Kidney tubule cell (primary cell): Measurements from ENCODE around the gene MYH9.

Experiments used
- DNase-seq: peaks from one replicate; pipeline ENCODE4 v3.0.0-alpha.2; 2018; ENCODE audit warnings: low spot score

The MYH9 gene

DNA sequence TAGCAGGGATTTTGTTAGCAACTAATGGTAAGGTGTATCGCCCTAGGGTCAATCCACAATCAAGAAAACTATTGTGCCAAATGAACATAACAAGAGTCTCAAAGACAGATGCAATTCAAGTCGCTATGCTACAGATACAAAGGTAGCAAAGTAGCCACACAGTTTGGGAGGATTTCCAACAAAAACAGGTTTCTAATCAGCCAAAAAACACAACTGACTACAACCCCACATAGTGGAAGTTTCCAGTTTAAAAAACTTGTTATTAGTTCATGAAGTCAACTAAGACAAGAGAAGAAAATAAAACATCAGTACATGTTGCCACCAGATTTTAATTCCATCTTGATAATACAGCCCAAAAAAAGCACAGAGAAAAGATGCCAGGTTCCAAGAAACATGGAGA lies 38.0 kb downstream of the MYH9 start:
- DNase-seq: no peak

GRCh38 chr22:36348760-36349159 lies 39.0 kb downstream of the MYH9 start:
- no peak for DNase-seq

GRCh38 chr22:36347094-36347493 lies 40.7 kb downstream of the MYH9 start:
- DNase-seq: no peak

GRCh38 chr22:36344106-36344827 lies 43.5 kb downstream of the MYH9 start:
- no peak for DNase-seq

DNA sequence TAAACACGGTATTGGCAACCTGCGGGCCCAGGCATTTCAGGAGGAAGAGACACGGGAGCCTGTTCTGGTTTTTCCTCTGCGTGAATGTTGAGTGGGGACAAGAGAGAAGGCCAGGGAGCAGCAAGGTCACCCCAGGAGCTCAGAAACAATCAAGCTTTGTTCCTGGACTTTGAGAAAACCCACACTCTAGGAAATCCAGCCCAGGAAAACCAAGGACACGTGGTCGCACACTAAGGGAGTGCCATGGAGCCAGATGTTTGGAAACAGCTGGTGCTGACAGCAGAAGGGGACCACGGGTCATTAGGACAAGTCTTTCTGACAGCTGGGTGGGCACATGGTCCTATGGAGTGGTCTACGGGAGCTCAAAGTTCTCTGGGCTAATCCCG lies 44.1 kb downstream of the MYH9 start:
- no peak for DNase-seq

DNA sequence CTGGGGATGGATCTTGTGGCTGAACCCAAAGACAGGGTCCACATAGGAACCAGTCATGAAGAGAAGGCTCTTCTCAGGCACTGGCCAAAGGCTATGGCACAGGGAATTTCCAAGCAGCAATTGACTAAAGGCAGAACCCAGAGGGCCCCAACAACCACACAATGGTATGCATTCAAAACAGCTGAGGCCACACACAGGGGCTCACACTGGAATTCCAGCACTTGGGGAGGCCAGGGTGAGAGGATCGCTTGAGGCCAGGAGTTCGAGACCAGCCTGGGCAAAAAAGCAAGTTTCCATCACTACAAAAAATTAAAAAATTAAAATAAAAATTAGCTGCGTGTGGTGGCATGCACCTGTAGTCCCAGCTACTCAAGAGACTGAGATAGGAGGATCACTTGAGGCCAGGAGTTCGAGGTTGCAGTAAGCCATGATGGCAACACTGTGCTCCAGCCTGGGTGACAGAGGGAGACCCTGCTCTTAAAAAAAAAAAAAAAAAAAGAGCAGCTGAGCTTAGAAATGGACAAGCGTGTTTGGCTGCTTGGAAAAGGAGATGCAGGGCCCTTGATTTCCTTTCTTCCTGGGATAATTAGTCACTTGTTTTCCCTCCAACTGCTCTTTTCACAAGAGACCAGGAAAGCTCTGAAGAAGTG lies 44.6 kb downstream of the MYH9 start:
- no peak for DNase-seq

- no peak for DNase-seq
Measured at GRCh38 chr22:36341640-36342041, 46.1 kb downstream of the MYH9 start.

DNA sequence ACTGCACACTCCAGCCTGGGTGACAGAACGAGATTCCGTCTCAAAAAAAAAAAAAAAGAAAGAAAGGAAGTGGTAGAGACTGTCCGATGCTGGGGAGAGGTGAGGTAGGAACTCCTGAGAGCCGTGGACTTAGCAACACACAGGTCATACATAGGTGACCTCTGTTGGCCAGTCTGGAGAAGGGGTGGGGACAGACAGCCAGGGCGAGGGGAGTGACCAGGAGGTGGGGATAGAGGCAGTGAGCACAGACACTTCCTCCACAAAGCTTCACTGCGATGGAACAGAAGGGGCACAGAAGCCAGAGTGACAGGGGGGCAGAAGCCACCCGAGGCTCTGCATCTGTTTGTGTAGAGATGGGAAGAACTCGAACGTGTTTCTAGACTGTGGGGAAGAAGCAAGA lies 47.1 kb downstream of the MYH9 start:
- peak; percentile 51 for DNase-seq

DNA sequence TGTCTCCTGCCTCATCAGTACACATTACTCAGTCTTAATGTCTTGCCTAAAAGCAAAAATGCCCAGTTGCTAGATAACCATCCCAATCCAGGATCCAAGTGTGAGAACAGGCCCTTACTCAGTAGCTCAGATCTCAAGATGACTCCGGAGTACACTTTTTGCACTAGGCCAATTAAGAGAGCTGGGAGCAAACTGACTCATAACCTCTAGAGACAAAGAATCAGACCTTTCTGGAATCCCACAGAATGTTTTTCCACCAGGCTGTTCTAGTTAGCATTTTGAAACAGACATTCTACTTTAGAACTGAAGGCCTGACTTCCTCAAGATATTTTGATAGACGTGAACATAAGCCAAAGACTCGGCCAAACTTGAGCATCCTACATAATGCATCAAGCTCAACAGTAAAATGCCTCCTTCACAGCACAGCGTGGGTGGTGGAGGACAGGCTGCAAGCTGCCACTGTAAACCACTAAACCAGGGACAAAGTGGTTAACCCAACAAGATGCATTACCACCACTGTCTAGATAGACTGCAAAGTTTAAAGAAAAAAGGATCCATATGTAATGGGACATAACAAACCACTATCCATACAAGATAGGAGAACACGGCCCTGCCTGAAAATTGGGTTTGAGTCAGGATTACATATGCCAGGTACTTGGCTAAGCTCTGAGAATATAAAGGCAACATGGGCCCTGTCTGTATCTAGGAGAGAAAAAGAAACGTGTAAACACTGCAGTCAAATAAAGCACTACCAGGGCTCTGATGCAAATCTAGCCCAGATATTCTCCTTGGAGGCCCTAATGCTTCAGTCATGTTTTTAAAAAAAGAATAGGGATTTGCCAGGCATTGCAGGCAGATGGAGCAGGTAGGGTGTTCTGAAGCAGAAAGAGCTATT lies 48.3 kb downstream of the MYH9 start:
- DNase-seq: peak; percentile 60

DNA sequence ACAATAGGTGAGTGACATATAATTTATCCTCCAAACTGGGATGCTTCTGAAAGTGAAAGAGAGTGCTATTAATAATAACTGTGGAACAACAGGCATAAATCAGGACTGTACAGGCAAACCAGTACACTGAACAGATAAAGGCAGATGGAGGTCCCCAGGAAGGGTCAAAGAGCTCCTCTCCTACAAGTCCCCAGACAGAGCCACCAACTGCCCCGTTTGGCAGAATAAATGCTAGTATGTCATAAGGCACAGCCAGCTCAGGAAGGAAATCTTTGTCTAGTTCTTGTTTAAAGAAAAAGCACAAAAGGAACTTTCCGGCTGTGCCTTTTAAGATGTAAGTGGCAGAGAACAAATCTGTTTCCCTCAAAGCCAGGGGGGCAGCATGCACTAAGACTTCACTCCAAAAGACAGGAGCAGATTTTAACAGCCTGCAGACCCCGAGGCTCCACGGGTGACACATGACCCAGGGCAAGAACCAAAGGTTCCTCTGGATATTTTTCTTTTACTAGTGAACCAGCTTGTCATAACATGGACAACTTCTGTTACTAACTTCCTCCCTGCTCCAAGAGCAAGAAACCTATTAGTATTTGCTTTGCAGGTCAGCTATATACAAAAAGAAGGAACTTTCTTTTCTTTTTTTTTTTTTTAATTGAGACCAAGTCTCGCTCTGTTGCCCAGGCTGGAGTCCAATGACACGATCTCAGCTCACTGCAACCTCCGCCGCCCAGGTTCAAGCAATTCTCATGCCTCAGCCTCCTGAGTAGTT lies 50.2 kb downstream of the MYH9 start:
- DNase-seq: no peak

- DNase-seq: no peak
Measured at GRCh38 chr22:36336246-36337182, 51.3 kb downstream of the MYH9 start.

GRCh38 chr22:36335621-36336020 lies 52.1 kb downstream of the MYH9 start:
- DNase-seq: no peak

DNA sequence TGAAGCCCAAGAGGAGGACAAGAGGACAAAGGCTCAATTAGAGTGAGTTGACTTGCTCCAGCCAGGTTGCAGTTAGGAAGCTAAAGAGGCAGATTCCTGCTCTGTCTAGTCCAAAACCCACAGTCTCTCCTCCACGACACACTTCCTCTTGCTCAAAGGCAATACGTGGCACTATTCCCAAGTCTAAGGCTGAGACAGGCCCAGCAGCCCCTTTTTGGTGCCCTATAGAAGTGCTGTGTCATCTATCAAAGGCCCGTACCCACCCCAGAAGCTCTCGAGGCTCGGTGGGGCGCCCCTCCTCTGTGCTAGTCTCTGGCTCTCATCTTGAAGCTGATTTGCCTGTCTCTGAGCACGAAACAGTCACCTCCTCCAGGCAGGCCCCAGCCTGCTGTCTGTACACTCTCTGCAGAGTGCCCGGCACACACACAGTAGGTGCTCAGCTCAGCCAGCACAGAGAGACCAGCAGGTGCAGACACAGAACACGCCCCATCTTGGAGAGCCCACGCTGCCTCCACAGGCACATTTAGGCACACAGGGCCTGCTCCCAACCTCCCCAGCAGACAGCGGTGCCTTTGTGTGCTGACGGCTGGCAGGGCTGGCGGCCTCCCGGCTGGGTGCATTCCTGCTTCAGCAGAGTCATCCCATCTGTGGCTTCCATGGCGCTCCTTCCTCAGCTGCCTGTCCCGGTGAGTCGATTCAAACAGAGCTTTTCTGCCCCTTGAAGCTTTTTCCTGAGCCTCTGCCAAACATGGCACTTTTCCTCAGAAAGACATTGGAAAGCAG lies 52.8 kb downstream of the MYH9 start:
- DNase-seq: peak; percentile 81

GRCh38 chr22:36334081-36334820 lies 53.5 kb downstream of the MYH9 start:
- peak; percentile 34 for DNase-seq

DNA sequence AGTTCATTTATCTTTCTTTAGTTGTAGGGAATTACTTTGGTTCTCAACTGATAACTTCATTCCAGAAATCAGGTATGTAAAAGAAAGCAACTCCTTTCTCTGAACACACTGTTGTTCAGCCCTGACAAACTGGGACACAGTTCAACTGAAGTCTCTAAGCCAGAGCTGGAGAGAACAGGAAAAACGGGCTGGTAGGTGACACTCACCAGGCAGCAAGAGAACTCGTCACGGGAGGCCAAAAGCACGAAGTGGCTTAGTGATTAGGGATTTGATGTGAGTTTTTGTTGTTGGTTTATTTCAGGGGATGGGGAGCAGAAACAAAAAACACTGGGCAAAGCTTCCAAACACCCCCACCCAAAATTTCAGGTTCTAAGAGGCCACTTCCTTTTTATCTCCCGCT lies 54.1 kb downstream of the MYH9 start:
- no peak for DNase-seq

DNA sequence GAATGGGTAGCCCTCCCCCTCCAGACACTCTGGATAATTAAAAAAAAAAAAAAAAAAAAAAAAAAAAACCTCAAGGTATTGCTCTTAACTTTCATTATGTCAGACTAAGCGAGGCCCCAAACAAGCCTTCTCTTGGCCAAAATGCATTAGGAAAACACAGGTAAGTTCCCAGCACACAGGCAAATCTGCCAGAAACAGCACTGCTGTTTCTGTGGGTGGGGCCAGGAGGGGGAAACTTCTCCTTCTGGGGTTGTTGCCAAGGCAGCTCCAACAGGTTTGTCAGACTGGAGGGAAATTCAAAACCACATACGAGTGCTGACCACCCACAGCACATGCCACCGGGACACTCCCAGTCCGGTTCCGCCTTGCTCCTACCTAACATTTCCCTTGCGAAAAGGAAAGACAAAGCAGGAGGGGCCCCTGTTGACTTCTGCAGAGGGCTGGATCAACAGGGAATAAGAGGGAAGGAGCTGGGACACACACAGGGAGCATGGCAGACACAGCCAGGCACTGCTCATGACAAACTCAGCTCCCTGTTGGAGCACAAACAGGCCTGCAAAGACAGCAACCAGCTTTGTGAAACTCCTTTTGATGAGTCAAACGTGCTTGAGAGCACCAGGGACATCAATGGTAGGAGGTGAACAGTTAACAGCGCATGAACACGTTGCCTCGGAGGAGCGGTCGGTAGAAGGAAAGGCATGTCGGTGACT lies 55.0 kb downstream of the MYH9 start:
- DNase-seq: peak; percentile 90

- peak; percentile 73 for DNase-seq
Measured at GRCh38 chr22:36331912-36332622, 55.7 kb downstream of the MYH9 start.

DNA sequence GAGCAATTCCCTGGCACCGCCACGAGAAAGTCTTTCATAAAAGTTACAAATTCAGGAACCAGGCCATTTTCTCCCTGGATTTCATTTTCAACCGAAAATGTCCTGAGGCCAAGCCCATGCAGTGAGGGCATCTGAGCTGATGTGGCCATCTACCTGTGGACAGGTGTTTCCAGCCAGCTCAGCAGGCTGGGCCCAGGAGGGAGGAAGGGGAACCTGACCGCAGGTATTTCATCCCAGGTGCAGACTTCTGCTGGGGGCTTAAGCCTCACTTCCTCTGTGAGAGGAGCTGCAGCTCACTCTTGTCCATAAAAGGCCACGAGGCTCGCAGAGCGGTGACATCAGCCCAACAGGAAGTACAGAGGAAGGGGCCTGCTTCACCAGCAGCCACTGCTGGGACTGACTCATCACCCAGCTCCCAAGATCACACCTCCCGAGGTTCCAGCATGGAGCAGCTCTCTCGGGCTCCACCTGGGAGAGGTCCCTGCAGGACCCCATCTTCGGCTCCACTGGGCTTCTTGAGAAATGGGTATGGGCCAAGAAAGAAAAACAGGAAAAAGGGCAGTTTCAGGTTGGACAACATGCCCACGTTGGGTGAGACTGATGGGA lies 56.4 kb downstream of the MYH9 start:
- DNase-seq: peak; percentile 99
